ENCODE results near the gene RASSF4.

Gene RASSF4

GRCh38 chr10:44985175-44985681 is 25.6 kb downstream of the RASSF4 start:
- no peak overlapping the region for H3K4me3 ChIP-seq (ENCODE audit: low read length)
- no peak for DNase-seq (ENCODE audit: low read depth)
- TF ChIP-seq CTCF (conservative IDR thresholded peaks at IDR 0.05; ENCODE audit: low read depth, low read length): no peak

GRCh38 chr10:44986179-44986578 is 26.6 kb downstream of the RASSF4 start:
- TF ChIP-seq CTCF (conservative IDR thresholded peaks at IDR 0.05; ENCODE audit: low read depth, low read length): no peak
- H3K4me3 ChIP-seq (ENCODE audit: low read length): no peak overlapping the region
- no peak for DNase-seq (ENCODE audit: low read depth)

GRCh38 chr10:44986670-44987069 is 27.1 kb downstream of the RASSF4 start:
- H3K4me3 ChIP-seq (ENCODE audit: low read length): no peak overlapping the region
- DNase-seq (ENCODE audit: low read depth): no peak
- TF ChIP-seq CTCF (conservative IDR thresholded peaks at IDR 0.05; ENCODE audit: low read depth, low read length): no peak

GRCh38 chr10:44988957-44989585 is 29.5 kb downstream of the RASSF4 start:
- H3K4me3 ChIP-seq (ENCODE audit: low read length): no peak overlapping the region
- DNase-seq (ENCODE audit: low read depth): no peak
- TF ChIP-seq CTCF (conservative IDR thresholded peaks at IDR 0.05; ENCODE audit: low read depth, low read length): no peak

- no peak for DNase-seq (ENCODE audit: low read depth)
- no peak for TF ChIP-seq CTCF (conservative IDR thresholded peaks at IDR 0.05; ENCODE audit: low read depth, low read length)
- no peak overlapping the region for H3K4me3 ChIP-seq (ENCODE audit: low read length)
These were observed 30.1 kb downstream of the RASSF4 start for GRCh38 chr10:44989597-44990301.

GRCh38 chr10:44990302-44990655 is 30.7 kb downstream of the RASSF4 start:
- no peak overlapping the region for H3K4me3 ChIP-seq (ENCODE audit: low read length)
- TF ChIP-seq CTCF (conservative IDR thresholded peaks at IDR 0.05; ENCODE audit: low read depth, low read length): peak; percentile 60
- no peak for DNase-seq (ENCODE audit: low read depth)

- no peak for TF ChIP-seq CTCF (conservative IDR thresholded peaks at IDR 0.05; ENCODE audit: low read depth, low read length)
- DNase-seq (ENCODE audit: low read depth): no peak
- no peak overlapping the region for H3K4me3 ChIP-seq (ENCODE audit: low read length)
These were observed 31.4 kb downstream of the RASSF4 start for GRCh38 chr10:44990965-44991364.
